ENCODE measurements around the gene WWP2.
"Not testable (repeated sequence)": the region's sequence is repeated elsewhere in the genome, so short reads cannot be mapped to it uniquely, and the experiment has no call there.

The WWP2 gene

GRCh38 chr16:69939821-69940585, 177.9 kb downstream of the WWP2 start:
- H3K4me3 ChIP-seq (ENCODE audit: low read length) = no peak overlapping the region
- TF ChIP-seq, protein P1, sequence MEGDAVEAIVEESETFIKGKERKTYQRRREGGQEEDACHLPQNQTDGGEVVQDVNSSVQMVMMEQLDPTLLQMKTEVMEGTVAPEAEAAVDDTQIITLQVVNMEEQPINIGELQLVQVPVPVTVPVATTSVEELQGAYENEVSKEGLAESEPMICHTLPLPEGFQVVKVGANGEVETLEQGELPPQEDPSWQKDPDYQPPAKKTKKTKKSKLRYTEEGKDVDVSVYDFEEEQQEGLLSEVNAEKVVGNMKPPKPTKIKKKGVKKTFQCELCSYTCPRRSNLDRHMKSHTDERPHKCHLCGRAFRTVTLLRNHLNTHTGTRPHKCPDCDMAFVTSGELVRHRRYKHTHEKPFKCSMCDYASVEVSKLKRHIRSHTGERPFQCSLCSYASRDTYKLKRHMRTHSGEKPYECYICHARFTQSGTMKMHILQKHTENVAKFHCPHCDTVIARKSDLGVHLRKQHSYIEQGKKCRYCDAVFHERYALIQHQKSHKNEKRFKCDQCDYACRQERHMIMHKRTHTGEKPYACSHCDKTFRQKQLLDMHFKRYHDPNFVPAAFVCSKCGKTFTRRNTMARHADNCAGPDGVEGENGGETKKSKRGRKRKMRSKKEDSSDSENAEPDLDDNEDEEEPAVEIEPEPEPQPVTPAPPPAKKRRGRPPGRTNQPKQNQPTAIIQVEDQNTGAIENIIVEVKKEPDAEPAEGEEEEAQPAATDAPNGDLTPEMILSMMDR (conservative IDR thresholded peaks at IDR 0.05; ENCODE audit: low read depth, low read length) = no peak
- no peak for DNase-seq (ENCODE audit: low read depth)

DNA sequence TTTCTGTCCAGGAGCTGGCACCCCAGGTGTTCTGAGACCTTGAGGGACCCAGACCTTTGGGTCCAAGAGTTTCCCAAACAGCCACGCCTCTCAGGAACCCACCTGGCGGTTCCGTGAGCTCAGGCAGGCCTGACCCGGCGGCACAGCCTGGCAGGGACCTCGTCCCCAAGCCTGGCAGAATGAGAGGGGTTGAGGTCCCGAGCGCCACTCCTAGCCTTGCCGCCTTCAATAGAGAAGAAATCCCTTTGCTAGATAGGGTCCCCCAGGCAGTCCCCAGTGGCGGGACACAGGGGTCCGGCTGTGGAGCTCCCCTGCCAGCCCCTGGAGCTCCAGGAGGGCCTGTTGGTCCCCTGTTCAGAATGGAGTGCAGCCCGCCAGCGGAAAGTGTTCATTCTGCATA, 178.5 kb downstream of the WWP2 start:
- TF ChIP-seq, protein P1 (conservative IDR thresholded peaks at IDR 0.05; ENCODE audit: low read depth, low read length) = no peak
- no peak for DNase-seq (ENCODE audit: low read depth)
- H3K4me3 ChIP-seq (ENCODE audit: low read length) = no peak overlapping the region

DNA sequence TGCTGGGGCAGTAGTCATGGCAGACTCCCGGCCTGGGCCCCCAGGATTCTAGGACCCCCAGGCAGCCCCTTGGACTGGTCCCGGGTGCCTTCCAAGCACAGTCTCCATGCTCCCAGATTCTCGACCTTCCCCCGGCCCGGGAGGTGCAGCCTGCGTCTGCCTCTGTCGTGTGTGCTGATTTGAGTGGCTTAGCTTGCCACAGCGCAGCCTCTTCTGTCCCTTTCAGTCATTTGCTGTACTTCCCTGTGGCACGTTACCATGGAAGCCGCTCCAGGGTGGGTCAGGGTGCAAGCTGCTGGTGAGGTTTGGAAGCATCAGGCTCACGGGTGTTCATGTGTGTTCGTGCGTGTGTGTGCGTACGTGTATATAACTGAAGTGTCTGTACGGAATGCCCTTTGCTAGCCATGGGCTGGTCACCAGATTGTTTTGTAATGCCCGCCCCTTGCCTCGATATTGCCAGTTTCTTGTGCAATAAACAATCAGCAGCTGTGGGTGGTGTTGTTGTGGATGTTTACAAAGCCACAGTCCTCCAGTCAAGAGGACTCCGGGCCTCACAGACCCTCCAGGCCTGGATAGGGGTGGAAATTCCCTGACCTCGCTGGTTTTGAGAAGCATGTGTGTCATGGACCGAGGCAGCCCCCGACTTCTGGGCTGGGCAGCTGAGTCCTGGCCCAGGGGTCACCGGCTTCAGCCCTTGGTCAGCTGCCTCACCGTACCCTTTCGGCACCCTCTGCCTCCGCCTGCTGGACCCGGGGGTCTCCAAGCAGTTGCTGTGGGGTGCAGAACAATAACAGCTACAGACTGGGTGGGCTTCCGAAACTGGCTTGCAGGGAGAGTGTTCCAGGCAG, 179.3 kb downstream of the WWP2 start:
- no peak for DNase-seq (ENCODE audit: low read depth)
- H3K4me3 ChIP-seq (ENCODE audit: low read length) = no peak overlapping the region
- TF ChIP-seq, protein P1 (conservative IDR thresholded peaks at IDR 0.05; ENCODE audit: low read depth, low read length) = no peak

DNA sequence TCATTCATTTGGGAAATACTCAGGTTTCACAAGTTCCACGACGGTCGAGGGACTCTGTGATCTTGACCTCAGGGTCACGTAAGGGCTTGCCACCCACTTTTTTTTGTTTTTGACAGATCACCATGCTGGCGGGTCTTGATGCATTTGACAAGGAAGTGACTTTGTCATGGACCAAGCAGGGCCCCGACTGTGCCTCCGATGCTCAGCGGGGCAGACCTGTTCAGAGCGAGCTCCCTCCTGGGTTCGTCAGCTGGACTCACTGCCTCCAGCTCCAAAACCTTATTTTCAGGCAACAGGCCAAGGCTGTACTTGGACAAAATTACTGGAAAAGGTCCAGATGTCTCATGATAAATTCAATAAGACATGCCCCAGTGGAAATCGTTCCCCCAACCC, 180.0 kb downstream of the WWP2 start:
- TF ChIP-seq, protein P1 (conservative IDR thresholded peaks at IDR 0.05; ENCODE audit: low read depth, low read length) = no peak
- no peak for DNase-seq (ENCODE audit: low read depth)
- H3K4me3 ChIP-seq (ENCODE audit: low read length) = no peak overlapping the region

DNA sequence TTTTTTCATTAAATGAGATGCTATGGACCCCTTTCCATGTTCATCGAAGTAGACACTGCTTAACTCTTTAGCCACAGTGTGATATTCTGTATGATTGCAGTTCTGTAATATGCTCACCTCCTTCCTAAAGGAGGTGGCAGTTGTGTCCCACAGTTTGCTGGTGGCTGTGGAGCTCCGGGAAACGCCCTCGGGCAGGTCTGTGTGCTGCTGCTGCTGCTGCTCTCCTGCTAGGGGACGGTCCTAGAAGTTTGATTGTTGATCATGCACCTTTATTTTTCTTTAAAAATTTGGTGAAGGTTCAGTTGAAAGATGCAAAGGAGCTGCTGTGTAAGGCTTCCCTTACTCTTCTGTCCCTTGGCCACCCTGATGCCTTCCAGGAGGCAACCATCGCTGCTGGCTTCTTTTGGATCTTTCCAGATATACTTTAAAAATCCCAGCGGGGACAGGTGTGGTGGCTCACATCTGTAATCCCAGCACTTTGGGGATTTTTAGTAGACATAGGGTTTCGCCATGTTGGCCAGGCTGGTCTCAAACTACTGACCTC, 180.6 kb downstream of the WWP2 start:
- TF ChIP-seq, protein P1 (conservative IDR thresholded peaks at IDR 0.05; ENCODE audit: low read depth, low read length) = no peak
- DNase-seq (ENCODE audit: low read depth) = no peak
- no peak overlapping the region for H3K4me3 ChIP-seq (ENCODE audit: low read length)

- not testable (repeated sequence) for H3K4me3 ChIP-seq (ENCODE audit: low read length)
These were observed 181.3 kb downstream of the WWP2 start for GRCh38 chr16:69943241-69944036.

GRCh38 chr16:69950411-69950810, 188.3 kb downstream of the WWP2 start:
- not testable (repeated sequence) for DNase-seq (ENCODE audit: low read depth); H3K4me3 ChIP-seq (ENCODE audit: low read length)

More at GRCh38 chr16:69943241-69944036, 181.3 kb downstream of the WWP2 start:
- DNase-seq (ENCODE audit: low read depth) = not testable (repeated sequence)

DNA sequence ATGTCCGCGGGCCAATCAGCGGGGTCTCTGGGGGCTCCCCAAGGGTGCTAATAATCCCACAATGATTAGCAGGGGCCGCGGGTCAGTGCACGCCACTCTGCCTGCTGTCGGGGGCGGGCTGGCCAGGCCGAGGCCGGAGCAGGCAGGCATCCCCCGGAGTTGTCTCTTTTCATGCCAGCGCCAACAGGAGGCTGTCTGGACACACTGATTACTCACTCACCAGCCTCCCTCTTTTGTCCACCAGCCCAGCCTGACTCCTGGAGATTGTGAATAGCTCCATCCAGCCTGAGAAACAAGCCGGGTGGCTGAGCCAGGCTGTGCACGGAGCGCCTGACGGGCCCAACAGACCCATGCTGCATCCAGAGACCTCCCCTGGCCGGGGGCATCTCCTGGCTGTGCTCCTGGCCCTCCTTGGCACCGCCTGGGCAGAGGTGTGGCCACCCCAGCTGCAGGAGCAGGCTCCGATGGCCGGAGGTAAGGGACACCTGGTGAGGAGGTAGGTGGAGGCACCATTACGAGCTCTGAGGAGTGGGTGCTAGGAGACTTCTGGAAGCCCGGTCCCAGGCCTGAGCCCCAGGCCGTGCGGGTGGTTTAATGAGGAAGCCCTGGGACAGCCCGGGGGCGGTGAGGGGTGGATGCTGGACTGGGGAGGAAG, 189.0 kb downstream of the WWP2 start, which contains the start of gene CLEC18A:
TSS of gene CLEC18A (plus strand) at position 318 of the 655 bp plus-strand sequence. CDS start at position 351, 33 bp downstream.
- not testable (repeated sequence) for H3K4me3 ChIP-seq (ENCODE audit: low read length); DNase-seq (ENCODE audit: low read depth)

DNA sequence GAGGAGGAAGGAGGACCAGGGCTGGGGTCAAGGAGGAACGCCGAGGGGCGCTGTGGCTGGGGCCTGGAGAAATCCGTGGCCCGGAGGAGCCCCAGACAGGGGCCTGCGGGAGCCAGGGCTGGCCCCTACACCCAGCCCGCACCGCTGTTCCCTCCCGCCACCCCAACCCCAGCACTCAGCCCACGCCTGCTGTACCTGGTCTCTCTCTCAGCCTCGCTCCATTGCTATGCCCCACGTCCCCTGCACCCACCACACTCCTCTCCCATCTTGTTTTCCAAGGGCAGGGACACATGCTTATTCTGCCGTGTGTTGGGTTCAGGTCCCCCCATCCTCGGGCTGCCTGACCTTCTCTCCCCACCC, 189.5 kb downstream of the WWP2 start:
- DNase-seq (ENCODE audit: low read depth); H3K4me3 ChIP-seq (ENCODE audit: low read length): not testable (repeated sequence)

GRCh38 chr16:69952116-69952515, 190.0 kb downstream of the WWP2 start:
- H3K4me3 ChIP-seq (ENCODE audit: low read length); DNase-seq (ENCODE audit: low read depth): not testable (repeated sequence)

DNA sequence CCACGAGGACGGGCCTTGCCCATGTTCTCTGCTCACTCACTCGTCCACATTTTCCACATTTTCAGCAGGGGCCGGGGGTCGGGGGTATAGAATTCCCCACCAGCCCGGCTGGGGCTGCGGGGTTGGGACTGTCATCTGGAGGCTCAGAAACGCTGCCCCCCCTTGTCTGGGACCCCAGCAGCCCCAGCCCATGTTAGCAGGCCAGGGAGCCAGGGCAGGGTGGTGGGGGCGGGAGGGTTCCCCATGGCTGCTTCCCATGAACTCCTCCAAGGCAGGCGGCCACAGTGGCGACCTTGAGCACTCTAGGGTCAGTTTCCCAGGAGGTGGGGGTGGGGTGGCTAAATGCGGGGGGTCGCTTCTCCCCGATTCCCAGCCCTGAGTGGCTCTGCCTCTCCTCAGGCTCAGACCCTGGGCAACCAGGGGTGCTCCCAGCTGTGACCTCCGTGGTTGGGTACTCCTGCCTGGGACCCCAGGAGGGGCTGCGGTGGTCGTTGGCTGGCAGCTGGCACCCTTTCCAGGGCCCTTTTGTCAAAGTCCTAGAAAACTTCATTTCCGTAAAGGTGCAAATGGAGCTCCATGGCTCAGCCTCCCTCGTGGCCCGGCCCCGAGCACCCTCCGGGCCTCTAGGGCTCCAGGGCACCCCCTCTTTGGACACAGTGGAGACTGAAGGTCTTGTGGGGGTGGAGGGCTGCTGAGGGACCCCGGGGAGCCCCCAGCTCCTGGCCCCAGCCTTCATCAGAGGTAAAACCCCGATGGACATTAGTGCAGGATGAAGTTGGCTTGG, 190.6 kb downstream of the WWP2 start:
- not testable (repeated sequence) for H3K4me3 ChIP-seq (ENCODE audit: low read length); DNase-seq (ENCODE audit: low read depth)

Measured in retinal pigment epithelial cell (primary cell).